GM03348 (cell line): ENCODE measurements around the gene FOXP1.

ENCODE experiments used
- DNase-seq: peaks from one replicate; pipeline ENCODE4 v3.0.0; 2012; ENCODE audit warnings: low spot score

Gene FOXP1

GRCh38 chr3:71240034-71240433 is 343.5 kb downstream of the FOXP1 start:
- no peak for DNase-seq

- no peak for DNase-seq
Observed at GRCh38 chr3:71238355-71238757, 345.2 kb downstream of the FOXP1 start.

GRCh38 chr3:71237672-71238071 is 345.9 kb downstream of the FOXP1 start:
- no peak for DNase-seq

GRCh38 chr3:71235846-71236245 is 347.7 kb downstream of the FOXP1 start:
- DNase-seq = no peak

GRCh38 chr3:71232895-71233294 is 350.6 kb downstream of the FOXP1 start:
- no peak for DNase-seq

- no peak for DNase-seq
Observed at GRCh38 chr3:71232175-71232679, 351.3 kb downstream of the FOXP1 start.

GRCh38 chr3:71231680-71232079 is 351.8 kb downstream of the FOXP1 start:
- no peak for DNase-seq

GRCh38 chr3:71229905-71230657 is 353.4 kb downstream of the FOXP1 start:
- DNase-seq = no peak

GRCh38 chr3:71228156-71228866 is 355.2 kb downstream of the FOXP1 start:
- DNase-seq = no peak

- no peak for DNase-seq
Observed at GRCh38 chr3:71227270-71227661, 356.3 kb downstream of the FOXP1 start.

GRCh38 chr3:71226565-71227269 is 356.8 kb downstream of the FOXP1 start:
- DNase-seq = no peak

- peak; percentile 26 for DNase-seq
Observed at GRCh38 chr3:71225951-71226564, 357.5 kb downstream of the FOXP1 start.

- no peak for DNase-seq
Observed at GRCh38 chr3:71225002-71225684, 358.4 kb downstream of the FOXP1 start.

GRCh38 chr3:71219744-71220638 is 363.5 kb downstream of the FOXP1 start:
- DNase-seq = no peak

- no peak for DNase-seq
Observed at GRCh38 chr3:71218508-71218907, 365.0 kb downstream of the FOXP1 start.

- no peak for DNase-seq
Observed at GRCh38 chr3:71217640-71218222, 365.8 kb downstream of the FOXP1 start.

GRCh38 chr3:71215351-71215750 is 368.2 kb downstream of the FOXP1 start:
- DNase-seq = no peak

GRCh38 chr3:71214797-71215196 is 368.7 kb downstream of the FOXP1 start:
- no peak for DNase-seq

GRCh38 chr3:71214016-71214415 is 369.5 kb downstream of the FOXP1 start:
- DNase-seq = no peak

GRCh38 chr3:71211083-71211482 is 372.4 kb downstream of the FOXP1 start:
- DNase-seq = no peak
